GM23338 (cell line): ENCODE measurements around the gene FAM81B. TPM values are rescaled to one million over a fixed set of nuclear protein-coding genes. Genes with fewer than 3 reads are reported as not detected.

Experiments used
- ATAC-seq: fragments of 200-7000 bp; cut with Tn5 transposase; 3 replicates; pipeline ENCODE4 v1.9.1; 2020
- DNase-seq: peaks from one replicate; pipeline ENCODE4 v3.0.0-alpha.2; 2015; ENCODE audit warnings: low spot score
- H2AFZ ChIP-seq: fragments of 200-600 bp; sonication (generic); 2 replicates; pipeline ENCODE4 v1.8.0; 2016; ENCODE audit warnings: antibody characterized with exemption, mild to moderate bottlenecking, moderate library complexity
- H3F3A ChIP-seq: fragments of 200-600 bp; sonication (generic); replicated peaks from 2 replicates; pipeline ENCODE4 v1.8.0; 2017; ENCODE audit warnings: antibody characterized with exemption, mixed run types, low read depth
- H3K27ac ChIP-seq: fragments of 200-600 bp; sonication (generic); 2 replicates; pipeline ENCODE4 v1.6.1; 2016; ENCODE audit warnings: low read depth
- H3K27me3 ChIP-seq: fragments of 200-600 bp; sonication (generic); 2 replicates; pipeline ENCODE4 v1.8.0; 2016; ENCODE audit warnings: mild to moderate bottlenecking, mixed run types, moderate library complexity; ENCODE audit not compliant: insufficient read depth
- H3K36me3 ChIP-seq: fragments of 200-600 bp; sonication (generic); 2 replicates; pipeline ENCODE4 v1.8.0; 2016; ENCODE audit warnings: mild to moderate bottlenecking; ENCODE audit not compliant: insufficient read depth
- H3K4me1 ChIP-seq: fragments of 200-600 bp; sonication (generic); 2 replicates; pipeline ENCODE4 v1.8.0; 2016; ENCODE audit warnings: mild to moderate bottlenecking, moderate library complexity; ENCODE audit not compliant: insufficient read depth
- H3K4me2 ChIP-seq: fragments of 200-600 bp; sonication (generic); 2 replicates; pipeline ENCODE4 v1.7.1; 2017; ENCODE audit warnings: mixed run types
- H3K4me3 ChIP-seq: fragments of 200-600 bp; sonication (generic); 2 replicates; pipeline ENCODE4 v1.6.1; 2016; ENCODE audit warnings: mixed run types
- H3K79me2 ChIP-seq: fragments of 200-600 bp; sonication (generic); replicated peaks from 2 replicates; pipeline ENCODE4 v1.8.0; 2017; ENCODE audit warnings: mild to moderate bottlenecking; ENCODE audit not compliant: insufficient read depth
- H3K9me2 ChIP-seq: fragments of 200-600 bp; sonication (generic); 2 replicates; pipeline ENCODE4 v1.8.0; 2017; ENCODE audit not compliant: insufficient read depth
- H4K20me1 ChIP-seq: fragments of 200-600 bp; sonication (generic); replicated peaks from 2 replicates; pipeline ENCODE4 v1.8.0; 2017; ENCODE audit warnings: mild to moderate bottlenecking; ENCODE audit not compliant: insufficient read depth
- H3K27ac Mint-ChIP-seq: 2 replicates; pipeline ENCODE4 v1.8.0; 2020; ENCODE audit warnings: inconsistent platforms, mild to moderate bottlenecking, moderate library complexity, mixed read lengths
- H3K27me3 Mint-ChIP-seq: 3 replicates; pipeline ENCODE4 v1.8.0; 2022; ENCODE audit warnings: low read depth, mild to moderate bottlenecking, moderate library complexity, mixed read lengths, inconsistent platforms; ENCODE audit not compliant: insufficient read depth, poor library complexity
- H3K36me3 Mint-ChIP-seq: 3 replicates; pipeline ENCODE4 v1.8.0; 2021; ENCODE audit warnings: low read depth, mild to moderate bottlenecking, inconsistent platforms, moderate library complexity, mixed read lengths
- H3K4me1 Mint-ChIP-seq: 3 replicates; pipeline ENCODE4 v1.8.0; 2020; ENCODE audit warnings: mild to moderate bottlenecking, inconsistent platforms, mixed read lengths
- H3K4me3 Mint-ChIP-seq: 3 replicates; pipeline ENCODE4 v1.8.0; 2021; ENCODE audit warnings: moderate library complexity, mild to moderate bottlenecking, inconsistent platforms, mixed read lengths
- H3K9me3 Mint-ChIP-seq: 3 replicates; pipeline ENCODE4 v1.8.0; 2020; ENCODE audit warnings: moderate library complexity, mild to moderate bottlenecking, inconsistent platforms, mixed read lengths
- CREB1 ChIP-seq: fragments of 250-450 bp; sonication (Bioruptor Pico); IDR thresholded peaks from 2 replicates; pipeline ENCODE4 v1.5.0; 2020; ENCODE audit warnings: low read depth, mild to moderate bottlenecking, moderate library complexity
- EZH2 ChIP-seq: fragments of 200-600 bp; sonication (generic); IDR thresholded peaks from one replicate; pipeline ENCODE4 v1.8.0; 2017; ENCODE audit warnings: antibody characterized with exemption, mild to moderate bottlenecking, low read depth; ENCODE audit not compliant: unreplicated experiment
- EZH2phosphoT487 ChIP-seq: fragments of 200-600 bp; sonication (generic); IDR thresholded peaks from one replicate; pipeline ENCODE4 v1.8.1; 2018; ENCODE audit warnings: antibody characterized with exemption; ENCODE audit not compliant: unreplicated experiment
- JUNB ChIP-seq: IDR thresholded peaks from one replicate; pipeline ENCODE4 v1.6.1; 2016; ENCODE audit warnings: antibody characterized with exemption; ENCODE audit not compliant: unreplicated experiment
- NANOG ChIP-seq: IDR thresholded peaks from 2 replicates; pipeline ENCODE4 v1.6.1; 2016; ENCODE audit warnings: antibody characterized with exemption, borderline replicate concordance
- POLR2AphosphoS5 ChIP-seq: IDR thresholded peaks from 2 replicates; pipeline ENCODE4 v1.6.1; 2016; ENCODE audit warnings: antibody characterized with exemption, low read depth
- REST ChIP-seq: IDR thresholded peaks from one replicate; pipeline ENCODE4 v1.6.1; 2018; ENCODE audit warnings: antibody characterized with exemption; ENCODE audit not compliant: unreplicated experiment
- STAT1 ChIP-seq: IDR thresholded peaks from one replicate; pipeline ENCODE4 v1.6.1; 2016; ENCODE audit warnings: antibody characterized with exemption; ENCODE audit not compliant: unreplicated experiment
- ZNF114 ChIP-seq: fragments of 250-450 bp; sonication (Bioruptor Pico); IDR thresholded peaks from 2 replicates; pipeline ENCODE4 v1.5.0; 2020; ENCODE audit warnings: mild to moderate bottlenecking, moderate library complexity
- ZNF331 ChIP-seq: fragments of 250-450 bp; sonication (Bioruptor Pico); IDR thresholded peaks from 2 replicates; pipeline ENCODE4 v1.5.0; 2020; ENCODE audit warnings: low read depth, mild to moderate bottlenecking, moderate library complexity
- polyA plus RNA-seq: library from polyadenylated mRNA; unstranded; fragments of >200 nt; fragmentation: Nextera tagmentation; extraction: Ambion mirVana; gene quantifications from 2 replicates; pipeline ENCODE4 v1.2.1, GENCODE V29; 2016
- total RNA-seq: library from RNA; depleted of rRNA; stranded (reverse); fragments of >200 nt; shearing (Covaris generic); gene quantifications from 2 replicates; pipeline ENCODE4 v1.2.3, GENCODE V29; 2014
- TF ChIP-seq, protein P1 (sequence below): IDR thresholded peaks from 2 replicates; pipeline ENCODE4 v1.6.1; 2016; ENCODE audit warnings: antibody characterized with exemption
- TF ChIP-seq, protein P2 (sequence below), 2 experiments: fragments of 200-600 bp in 1 of 2; sonication (generic) in 1 of 2; conservative IDR thresholded peaks; 2 replicates each; pipeline versions ENCODE4 v1.5.1 to v1.6.1; 2016 to 2017; ENCODE audit warnings: antibody characterized with exemption in 2 of 2, low read depth in 2 of 2, mild to moderate bottlenecking in 2 of 2, moderate library complexity in 1 of 2
- TF ChIP-seq, protein P3 (sequence below): fragments of 250-450 bp; sonication (Bioruptor Pico); IDR thresholded peaks from 2 replicates; pipeline ENCODE4 v1.5.0; 2020; ENCODE audit warnings: mild to moderate bottlenecking, moderate library complexity

Gene FAM81B
- total and polyA plus RNA-seq, 2 experiments from 2014 or later: 0.40 TPM; not detected in 1

- TF ChIP-seq REST (no peak), EZH2phosphoT487 (no peak)
These were observed 40.5 kb upstream of the FAM81B start (continued) for GRCh38 chr5:95350631-95351030.

DNA sequence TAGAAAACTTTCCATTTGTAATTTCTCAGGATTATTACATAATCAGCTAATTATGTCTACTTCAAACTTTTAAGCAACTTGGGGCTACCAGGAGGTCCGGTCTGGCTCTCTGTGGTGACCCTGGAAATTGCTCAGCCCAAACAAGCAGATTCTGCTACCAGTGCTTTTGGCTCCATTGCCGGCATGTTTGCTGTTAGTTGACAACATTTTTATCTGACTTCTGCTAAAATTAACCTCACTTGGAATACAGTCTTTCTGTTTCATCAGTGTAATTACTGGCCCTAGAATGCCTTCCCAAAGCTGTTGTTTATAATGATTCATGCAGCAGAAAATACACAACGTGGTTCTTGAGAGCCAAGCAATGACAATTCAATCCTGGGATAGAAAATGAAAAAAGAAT is 38.5 kb upstream of the FAM81B start:
- H3K9me2 ChIP-seq: 0 out of 2 replicates have a peak, but pooled peaks cover 2% of the 10 kb centered on the region
- no peaks in the 10 kb centered on the region for H3F3A ChIP-seq
- no peak overlapping the region for H3K4me3 Mint-ChIP-seq
- no peak overlapping the region for H3K27ac Mint-ChIP-seq
- H3K27me3 ChIP-seq: no peaks in the 10 kb centered on the region
- ATAC-seq: no peak
- no peak overlapping the region for H3K27ac ChIP-seq
- no peak overlapping the region for H3K4me2 ChIP-seq
- H3K27me3 Mint-ChIP-seq: no peaks in the 10 kb centered on the region
- peaks cover 8% of the 10 kb centered on the region; the same call in 2 of the 3 replicates for H3K9me3 Mint-ChIP-seq
- peak overlapping the region; percentile 28; the same call in 1 of the 2 replicates for H2AFZ ChIP-seq
- no peaks in the 10 kb centered on the region for H3K79me2 ChIP-seq
- no peaks in the 10 kb centered on the region for H4K20me1 ChIP-seq
- no peak overlapping the region for H3K4me3 ChIP-seq
- H3K36me3 Mint-ChIP-seq: peaks cover 3% of the 10 kb centered on the region; the same call in 2 of the 3 replicates
- H3K36me3 ChIP-seq: no peaks in the 10 kb centered on the region
- H3K4me1 Mint-ChIP-seq: no peaks in the 10 kb centered on the region
- no peaks in the 10 kb centered on the region for H3K4me1 ChIP-seq
- DNase-seq: no peak
- TF ChIP-seq, protein P1, sequence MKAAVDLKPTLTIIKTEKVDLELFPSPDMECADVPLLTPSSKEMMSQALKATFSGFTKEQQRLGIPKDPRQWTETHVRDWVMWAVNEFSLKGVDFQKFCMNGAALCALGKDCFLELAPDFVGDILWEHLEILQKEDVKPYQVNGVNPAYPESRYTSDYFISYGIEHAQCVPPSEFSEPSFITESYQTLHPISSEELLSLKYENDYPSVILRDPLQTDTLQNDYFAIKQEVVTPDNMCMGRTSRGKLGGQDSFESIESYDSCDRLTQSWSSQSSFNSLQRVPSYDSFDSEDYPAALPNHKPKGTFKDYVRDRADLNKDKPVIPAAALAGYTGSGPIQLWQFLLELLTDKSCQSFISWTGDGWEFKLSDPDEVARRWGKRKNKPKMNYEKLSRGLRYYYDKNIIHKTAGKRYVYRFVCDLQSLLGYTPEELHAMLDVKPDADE: no peak
- TF ChIP-seq EZH2phosphoT487 (no peak), NANOG (no peak), ZNF114 (no peak), JUNB (no peak), CREB1 (CRISPR knock-in tag) (no peak), EZH2 (no peak), POLR2AphosphoS5 (no peak), STAT1 (no peak), ZNF331 (CRISPR knock-in tag) (no peak)
- TF ChIP-seq, protein P2, sequence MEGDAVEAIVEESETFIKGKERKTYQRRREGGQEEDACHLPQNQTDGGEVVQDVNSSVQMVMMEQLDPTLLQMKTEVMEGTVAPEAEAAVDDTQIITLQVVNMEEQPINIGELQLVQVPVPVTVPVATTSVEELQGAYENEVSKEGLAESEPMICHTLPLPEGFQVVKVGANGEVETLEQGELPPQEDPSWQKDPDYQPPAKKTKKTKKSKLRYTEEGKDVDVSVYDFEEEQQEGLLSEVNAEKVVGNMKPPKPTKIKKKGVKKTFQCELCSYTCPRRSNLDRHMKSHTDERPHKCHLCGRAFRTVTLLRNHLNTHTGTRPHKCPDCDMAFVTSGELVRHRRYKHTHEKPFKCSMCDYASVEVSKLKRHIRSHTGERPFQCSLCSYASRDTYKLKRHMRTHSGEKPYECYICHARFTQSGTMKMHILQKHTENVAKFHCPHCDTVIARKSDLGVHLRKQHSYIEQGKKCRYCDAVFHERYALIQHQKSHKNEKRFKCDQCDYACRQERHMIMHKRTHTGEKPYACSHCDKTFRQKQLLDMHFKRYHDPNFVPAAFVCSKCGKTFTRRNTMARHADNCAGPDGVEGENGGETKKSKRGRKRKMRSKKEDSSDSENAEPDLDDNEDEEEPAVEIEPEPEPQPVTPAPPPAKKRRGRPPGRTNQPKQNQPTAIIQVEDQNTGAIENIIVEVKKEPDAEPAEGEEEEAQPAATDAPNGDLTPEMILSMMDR (conservative IDR thresholded peaks at IDR 0.05; ENCODE audit: low read depth in 2 of 2): no peak
- TF ChIP-seq, protein P3, sequence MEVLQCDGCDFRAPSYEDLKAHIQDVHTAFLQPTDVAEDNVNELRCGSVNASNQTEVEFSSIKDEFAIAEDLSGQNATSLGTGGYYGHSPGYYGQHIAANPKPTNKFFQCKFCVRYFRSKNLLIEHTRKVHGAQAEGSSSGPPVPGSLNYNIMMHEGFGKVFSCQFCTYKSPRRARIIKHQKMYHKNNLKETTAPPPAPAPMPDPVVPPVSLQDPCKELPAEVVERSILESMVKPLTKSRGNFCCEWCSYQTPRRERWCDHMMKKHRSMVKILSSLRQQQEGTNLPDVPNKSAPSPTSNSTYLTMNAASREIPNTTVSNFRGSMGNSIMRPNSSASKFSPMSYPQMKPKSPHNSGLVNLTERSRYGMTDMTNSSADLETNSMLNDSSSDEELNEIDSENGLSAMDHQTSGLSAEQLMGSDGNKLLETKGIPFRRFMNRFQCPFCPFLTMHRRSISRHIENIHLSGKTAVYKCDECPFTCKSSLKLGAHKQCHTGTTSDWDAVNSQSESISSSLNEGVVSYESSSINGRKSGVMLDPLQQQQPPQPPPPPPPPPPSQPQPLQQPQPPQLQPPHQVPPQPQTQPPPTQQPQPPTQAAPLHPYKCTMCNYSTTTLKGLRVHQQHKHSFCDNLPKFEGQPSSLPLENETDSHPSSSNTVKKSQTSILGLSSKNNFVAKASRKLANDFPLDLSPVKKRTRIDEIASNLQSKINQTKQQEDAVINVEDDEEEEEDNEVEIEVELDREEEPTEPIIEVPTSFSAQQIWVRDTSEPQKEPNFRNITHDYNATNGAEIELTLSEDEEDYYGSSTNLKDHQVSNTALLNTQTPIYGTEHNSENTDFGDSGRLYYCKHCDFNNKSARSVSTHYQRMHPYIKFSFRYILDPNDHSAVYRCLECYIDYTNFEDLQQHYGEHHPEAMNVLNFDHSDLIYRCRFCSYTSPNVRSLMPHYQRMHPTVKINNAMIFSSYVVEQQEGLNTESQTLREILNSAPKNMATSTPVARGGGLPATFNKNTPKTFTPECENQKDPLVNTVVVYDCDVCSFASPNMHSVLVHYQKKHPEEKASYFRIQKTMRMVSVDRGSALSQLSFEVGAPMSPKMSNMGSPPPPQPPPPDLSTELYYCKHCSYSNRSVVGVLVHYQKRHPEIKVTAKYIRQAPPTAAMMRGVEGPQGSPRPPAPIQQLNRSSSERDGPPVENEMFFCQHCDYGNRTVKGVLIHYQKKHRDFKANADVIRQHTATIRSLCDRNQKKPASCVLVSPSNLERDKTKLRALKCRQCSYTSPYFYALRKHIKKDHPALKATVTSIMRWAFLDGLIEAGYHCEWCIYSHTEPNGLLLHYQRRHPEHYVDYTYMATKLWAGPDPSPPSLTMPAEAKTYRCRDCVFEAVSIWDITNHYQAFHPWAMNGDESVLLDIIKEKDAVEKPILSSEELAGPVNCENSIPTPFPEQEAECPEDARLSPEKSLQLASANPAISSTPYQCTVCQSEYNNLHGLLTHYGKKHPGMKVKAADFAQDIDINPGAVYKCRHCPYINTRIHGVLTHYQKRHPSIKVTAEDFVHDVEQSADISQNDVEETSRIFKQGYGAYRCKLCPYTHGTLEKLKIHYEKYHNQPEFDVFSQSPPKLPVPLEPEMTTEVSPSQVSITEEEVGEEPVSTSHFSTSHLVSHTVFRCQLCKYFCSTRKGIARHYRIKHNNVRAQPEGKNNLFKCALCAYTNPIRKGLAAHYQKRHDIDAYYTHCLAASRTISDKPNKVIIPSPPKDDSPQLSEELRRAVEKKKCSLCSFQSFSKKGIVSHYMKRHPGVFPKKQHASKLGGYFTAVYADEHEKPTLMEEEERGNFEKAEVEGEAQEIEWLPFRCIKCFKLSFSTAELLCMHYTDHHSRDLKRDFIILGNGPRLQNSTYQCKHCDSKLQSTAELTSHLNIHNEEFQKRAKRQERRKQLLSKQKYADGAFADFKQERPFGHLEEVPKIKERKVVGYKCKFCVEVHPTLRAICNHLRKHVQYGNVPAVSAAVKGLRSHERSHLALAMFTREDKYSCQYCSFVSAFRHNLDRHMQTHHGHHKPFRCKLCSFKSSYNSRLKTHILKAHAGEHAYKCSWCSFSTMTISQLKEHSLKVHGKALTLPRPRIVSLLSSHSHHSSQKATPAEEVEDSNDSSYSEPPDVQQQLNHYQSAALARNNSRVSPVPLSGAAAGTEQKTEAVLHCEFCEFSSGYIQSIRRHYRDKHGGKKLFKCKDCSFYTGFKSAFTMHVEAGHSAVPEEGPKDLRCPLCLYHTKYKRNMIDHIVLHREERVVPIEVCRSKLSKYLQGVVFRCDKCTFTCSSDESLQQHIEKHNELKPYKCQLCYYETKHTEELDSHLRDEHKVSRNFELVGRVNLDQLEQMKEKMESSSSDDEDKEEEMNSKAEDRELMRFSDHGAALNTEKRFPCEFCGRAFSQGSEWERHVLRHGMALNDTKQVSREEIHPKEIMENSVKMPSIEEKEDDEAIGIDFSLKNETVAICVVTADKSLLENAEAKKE: no peak
